H1 (cell line): ENCODE data around the gene CELF2. TPM values are rescaled to one million over a fixed set of nuclear protein-coding genes. Genes with fewer than 3 reads are reported as not detected.

Source experiments
- E2F6 ChIP-seq: IDR thresholded peaks from 2 replicates; pipeline ENCODE4 v1.6.1; 2012; ENCODE audit warnings: inconsistent platforms
- GABPA ChIP-seq: IDR thresholded peaks from 2 replicates; pipeline ENCODE4 v1.6.1; 2011; ENCODE audit warnings: mild to moderate bottlenecking, low read length, moderate library complexity, borderline replicate concordance; ENCODE audit not compliant: insufficient read depth
- HDAC6 ChIP-seq: IDR thresholded peaks from one replicate; pipeline ENCODE4 v1.7.1; 2012; ENCODE audit warnings: low read depth, mild to moderate bottlenecking, inconsistent platforms, low read length, moderate library complexity
- JUND ChIP-seq: IDR thresholded peaks from 2 replicates; pipeline ENCODE4 v1.6.1; 2011; ENCODE audit warnings: mild to moderate bottlenecking, improper control_type of control experiment, low read length
- MAFK ChIP-seq: IDR thresholded peaks from 2 replicates; pipeline ENCODE4 v1.6.1; 2012; ENCODE audit warnings: low read depth, mild to moderate bottlenecking, improper control_type of control experiment, low read length
- POLR2A ChIP-seq, 2 experiments: IDR thresholded peaks; 1 replicate in 1 of 2; 2 replicates in 1 of 2; pipeline ENCODE4 v1.6.1; 2011; ENCODE audit warnings: low read depth in 2 of 2, low read length in 2 of 2, mild to moderate bottlenecking in 2 of 2; ENCODE audit errors: control extremely low read depth in 1 of 2
- SIN3A ChIP-seq, 2 experiments: IDR thresholded peaks in 1 of 2; conservative IDR thresholded peaks in 1 of 2; 2 replicates each; pipeline ENCODE4 v1.6.1; 2011 to 2012; ENCODE audit warnings: low read length in 2 of 2, improper control_type of control experiment in 1 of 2, low read depth in 1 of 2, mild to moderate bottlenecking in 1 of 2
- SIRT6 ChIP-seq: IDR thresholded peaks from one replicate; pipeline ENCODE4 v1.7.1; 2012; ENCODE audit warnings: low read length, inconsistent platforms
- SIX5 ChIP-seq: IDR thresholded peaks from 2 replicates; pipeline ENCODE4 v1.6.1; 2011; ENCODE audit warnings: mild to moderate bottlenecking, low read depth, low read length
- polyA plus RNA-seq, 7 experiments: library from polyadenylated mRNA; depleted of rRNA in 3 of 7; stranded (reverse) in 5 of 7; unstranded in 2 of 7; fragments of >200 nt in 5 of 7; fragments of 200-250 nt in 2 of 7; gene quantifications; 1 replicate in 5 of 7; 2 replicates in 1 of 7; 4 replicates in 1 of 7; pipeline versions ENCODE4 v1.2.1 to v1.2.3, GENCODE V29; 2011 to 2013; ENCODE audit warnings: missing spikeins in 2 of 7, mixed read lengths in 2 of 7
- total RNA-seq: library from RNA; stranded (reverse); fragmentation: NEBNext Ultra II Directional; extraction: Animal tissue kit (Norgen Biotek cat#: 25700); gene quantifications from 2 replicates; pipeline ENCODE4 v1.2.1, GENCODE V29; 2021
- TF ChIP-seq, protein P1 (sequence below): fragments of 300-600 bp; sonication (generic); IDR thresholded peaks from 2 replicates; pipeline ENCODE4 v1.7.1; 2012; ENCODE audit warnings: low read length, moderate library complexity, mild to moderate bottlenecking, inconsistent platforms; ENCODE audit not compliant: insufficient replicate concordance

CELF2 gene
- total and polyA plus RNA-seq, 2 of the 8 experiments (the other 6 are each of a cell fraction or from before 2014, with no cell fraction given) = 18.3 to 22.7 TPM

DNA sequence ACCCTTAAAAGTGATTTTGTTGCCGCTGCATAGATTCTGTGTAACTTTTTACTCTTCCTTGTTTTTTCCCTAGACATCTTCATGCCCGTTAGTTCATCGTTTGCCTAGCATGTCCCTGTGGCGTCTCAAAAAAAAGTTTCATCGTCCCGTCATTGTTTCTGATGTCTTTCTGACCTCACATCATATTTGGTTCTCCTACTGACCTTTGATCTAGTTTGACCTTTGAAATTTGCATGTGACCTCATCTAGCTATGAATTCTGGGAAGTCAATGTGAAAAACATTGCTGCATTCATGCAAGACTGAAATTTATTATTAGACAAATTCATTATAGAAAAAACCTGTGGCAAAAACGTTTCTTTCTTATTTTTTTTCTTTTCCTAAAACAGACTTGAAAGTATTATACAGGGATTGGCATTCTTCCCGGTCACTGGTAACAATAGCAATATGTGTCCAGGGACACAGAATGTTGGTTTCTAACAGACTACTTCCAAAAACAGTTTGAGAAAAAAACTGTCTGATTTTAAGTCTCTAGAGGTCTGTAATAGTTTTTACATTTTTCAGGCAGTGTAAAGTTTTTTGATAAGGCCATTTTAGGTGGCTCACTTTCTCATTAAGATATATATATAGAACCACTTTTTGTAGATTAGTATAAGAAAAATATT lies 312.8 kb downstream of the CELF2 start (continued):
- TF ChIP-seq, protein P1, sequence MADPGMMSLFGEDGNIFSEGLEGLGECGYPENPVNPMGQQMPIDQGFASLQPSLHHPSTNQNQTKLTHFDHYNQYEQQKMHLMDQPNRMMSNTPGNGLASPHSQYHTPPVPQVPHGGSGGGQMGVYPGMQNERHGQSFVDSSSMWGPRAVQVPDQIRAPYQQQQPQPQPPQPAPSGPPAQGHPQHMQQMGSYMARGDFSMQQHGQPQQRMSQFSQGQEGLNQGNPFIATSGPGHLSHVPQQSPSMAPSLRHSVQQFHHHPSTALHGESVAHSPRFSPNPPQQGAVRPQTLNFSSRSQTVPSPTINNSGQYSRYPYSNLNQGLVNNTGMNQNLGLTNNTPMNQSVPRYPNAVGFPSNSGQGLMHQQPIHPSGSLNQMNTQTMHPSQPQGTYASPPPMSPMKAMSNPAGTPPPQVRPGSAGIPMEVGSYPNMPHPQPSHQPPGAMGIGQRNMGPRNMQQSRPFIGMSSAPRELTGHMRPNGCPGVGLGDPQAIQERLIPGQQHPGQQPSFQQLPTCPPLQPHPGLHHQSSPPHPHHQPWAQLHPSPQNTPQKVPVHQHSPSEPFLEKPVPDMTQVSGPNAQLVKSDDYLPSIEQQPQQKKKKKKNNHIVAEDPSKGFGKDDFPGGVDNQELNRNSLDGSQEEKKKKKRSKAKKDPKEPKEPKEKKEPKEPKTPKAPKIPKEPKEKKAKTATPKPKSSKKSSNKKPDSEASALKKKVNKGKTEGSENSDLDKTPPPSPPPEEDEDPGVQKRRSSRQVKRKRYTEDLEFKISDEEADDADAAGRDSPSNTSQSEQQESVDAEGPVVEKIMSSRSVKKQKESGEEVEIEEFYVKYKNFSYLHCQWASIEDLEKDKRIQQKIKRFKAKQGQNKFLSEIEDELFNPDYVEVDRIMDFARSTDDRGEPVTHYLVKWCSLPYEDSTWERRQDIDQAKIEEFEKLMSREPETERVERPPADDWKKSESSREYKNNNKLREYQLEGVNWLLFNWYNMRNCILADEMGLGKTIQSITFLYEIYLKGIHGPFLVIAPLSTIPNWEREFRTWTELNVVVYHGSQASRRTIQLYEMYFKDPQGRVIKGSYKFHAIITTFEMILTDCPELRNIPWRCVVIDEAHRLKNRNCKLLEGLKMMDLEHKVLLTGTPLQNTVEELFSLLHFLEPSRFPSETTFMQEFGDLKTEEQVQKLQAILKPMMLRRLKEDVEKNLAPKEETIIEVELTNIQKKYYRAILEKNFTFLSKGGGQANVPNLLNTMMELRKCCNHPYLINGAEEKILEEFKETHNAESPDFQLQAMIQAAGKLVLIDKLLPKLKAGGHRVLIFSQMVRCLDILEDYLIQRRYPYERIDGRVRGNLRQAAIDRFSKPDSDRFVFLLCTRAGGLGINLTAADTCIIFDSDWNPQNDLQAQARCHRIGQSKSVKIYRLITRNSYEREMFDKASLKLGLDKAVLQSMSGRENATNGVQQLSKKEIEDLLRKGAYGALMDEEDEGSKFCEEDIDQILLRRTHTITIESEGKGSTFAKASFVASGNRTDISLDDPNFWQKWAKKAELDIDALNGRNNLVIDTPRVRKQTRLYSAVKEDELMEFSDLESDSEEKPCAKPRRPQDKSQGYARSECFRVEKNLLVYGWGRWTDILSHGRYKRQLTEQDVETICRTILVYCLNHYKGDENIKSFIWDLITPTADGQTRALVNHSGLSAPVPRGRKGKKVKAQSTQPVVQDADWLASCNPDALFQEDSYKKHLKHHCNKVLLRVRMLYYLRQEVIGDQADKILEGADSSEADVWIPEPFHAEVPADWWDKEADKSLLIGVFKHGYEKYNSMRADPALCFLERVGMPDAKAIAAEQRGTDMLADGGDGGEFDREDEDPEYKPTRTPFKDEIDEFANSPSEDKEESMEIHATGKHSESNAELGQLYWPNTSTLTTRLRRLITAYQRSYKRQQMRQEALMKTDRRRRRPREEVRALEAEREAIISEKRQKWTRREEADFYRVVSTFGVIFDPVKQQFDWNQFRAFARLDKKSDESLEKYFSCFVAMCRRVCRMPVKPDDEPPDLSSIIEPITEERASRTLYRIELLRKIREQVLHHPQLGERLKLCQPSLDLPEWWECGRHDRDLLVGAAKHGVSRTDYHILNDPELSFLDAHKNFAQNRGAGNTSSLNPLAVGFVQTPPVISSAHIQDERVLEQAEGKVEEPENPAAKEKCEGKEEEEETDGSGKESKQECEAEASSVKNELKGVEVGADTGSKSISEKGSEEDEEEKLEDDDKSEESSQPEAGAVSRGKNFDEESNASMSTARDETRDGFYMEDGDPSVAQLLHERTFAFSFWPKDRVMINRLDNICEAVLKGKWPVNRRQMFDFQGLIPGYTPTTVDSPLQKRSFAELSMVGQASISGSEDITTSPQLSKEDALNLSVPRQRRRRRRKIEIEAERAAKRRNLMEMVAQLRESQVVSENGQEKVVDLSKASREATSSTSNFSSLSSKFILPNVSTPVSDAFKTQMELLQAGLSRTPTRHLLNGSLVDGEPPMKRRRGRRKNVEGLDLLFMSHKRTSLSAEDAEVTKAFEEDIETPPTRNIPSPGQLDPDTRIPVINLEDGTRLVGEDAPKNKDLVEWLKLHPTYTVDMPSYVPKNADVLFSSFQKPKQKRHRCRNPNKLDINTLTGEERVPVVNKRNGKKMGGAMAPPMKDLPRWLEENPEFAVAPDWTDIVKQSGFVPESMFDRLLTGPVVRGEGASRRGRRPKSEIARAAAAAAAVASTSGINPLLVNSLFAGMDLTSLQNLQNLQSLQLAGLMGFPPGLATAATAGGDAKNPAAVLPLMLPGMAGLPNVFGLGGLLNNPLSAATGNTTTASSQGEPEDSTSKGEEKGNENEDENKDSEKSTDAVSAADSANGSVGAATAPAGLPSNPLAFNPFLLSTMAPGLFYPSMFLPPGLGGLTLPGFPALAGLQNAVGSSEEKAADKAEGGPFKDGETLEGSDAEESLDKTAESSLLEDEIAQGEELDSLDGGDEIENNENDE = no peak
- TF ChIP-seq SIRT6 (no peak), SIN3A (conservative IDR thresholded peaks at IDR 0.05 in 1 of 2, IDR thresholded peaks at IDR 0.05 in 1 of 2; ENCODE audit: low read depth in 1 of 2, low read length in 2 of 2) (no peak), GABPA (no peak), E2F6 (no peak), POLR2A (IDR thresholded peaks at IDR 0.05; ENCODE audit: control extremely low read depth in 1 of 2, low read depth in 2 of 2, low read length in 2 of 2) (no peak), SIX5 (no peak), HDAC6 (no peak), JUND (no peak), MAFK (no peak)
